ENCODE data around the gene EARS2.

DNA sequence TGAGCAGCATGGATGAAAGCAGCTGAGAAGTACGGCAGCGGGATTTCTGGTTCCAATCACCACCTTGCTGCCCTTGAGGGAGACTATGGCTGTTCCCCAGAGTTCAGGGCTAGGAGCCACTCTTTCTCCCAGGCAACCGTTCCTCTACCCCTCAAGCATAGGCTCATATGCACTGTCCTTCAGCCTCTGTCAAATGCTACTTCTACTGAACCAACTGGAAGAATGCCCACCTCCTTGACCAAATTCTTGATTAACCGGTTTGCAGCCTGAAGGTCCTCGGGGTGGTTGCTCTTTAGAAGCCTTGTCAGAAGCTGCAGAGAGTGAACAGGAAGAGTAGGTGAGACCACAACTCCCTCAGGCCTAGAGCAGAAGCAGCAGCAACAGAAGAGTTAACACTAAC lies 70.7 kb downstream of the EARS2 start:
- TF ChIP-seq POLR2A (IDR thresholded peaks at IDR 0.05), result no peak
- TF ChIP-seq, protein P1, sequence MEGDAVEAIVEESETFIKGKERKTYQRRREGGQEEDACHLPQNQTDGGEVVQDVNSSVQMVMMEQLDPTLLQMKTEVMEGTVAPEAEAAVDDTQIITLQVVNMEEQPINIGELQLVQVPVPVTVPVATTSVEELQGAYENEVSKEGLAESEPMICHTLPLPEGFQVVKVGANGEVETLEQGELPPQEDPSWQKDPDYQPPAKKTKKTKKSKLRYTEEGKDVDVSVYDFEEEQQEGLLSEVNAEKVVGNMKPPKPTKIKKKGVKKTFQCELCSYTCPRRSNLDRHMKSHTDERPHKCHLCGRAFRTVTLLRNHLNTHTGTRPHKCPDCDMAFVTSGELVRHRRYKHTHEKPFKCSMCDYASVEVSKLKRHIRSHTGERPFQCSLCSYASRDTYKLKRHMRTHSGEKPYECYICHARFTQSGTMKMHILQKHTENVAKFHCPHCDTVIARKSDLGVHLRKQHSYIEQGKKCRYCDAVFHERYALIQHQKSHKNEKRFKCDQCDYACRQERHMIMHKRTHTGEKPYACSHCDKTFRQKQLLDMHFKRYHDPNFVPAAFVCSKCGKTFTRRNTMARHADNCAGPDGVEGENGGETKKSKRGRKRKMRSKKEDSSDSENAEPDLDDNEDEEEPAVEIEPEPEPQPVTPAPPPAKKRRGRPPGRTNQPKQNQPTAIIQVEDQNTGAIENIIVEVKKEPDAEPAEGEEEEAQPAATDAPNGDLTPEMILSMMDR (IDR thresholded peaks at IDR 0.05), result no peak

Measured in ovary (tissue), 3 donors.